HPDE6-E6E7 (cell line): ENCODE results near the gene TIMM29.
"Not testable (repeated sequence)": the region's sequence is repeated elsewhere in the genome, so short reads cannot be mapped to it uniquely, and the experiment has no call there.

Experiments used
- DNase-seq: peaks from one replicate; pipeline ENCODE4 v3.0.0; 2011; ENCODE audit warnings: missing footprints; ENCODE audit errors: extremely low spot score

The TIMM29 gene

DNA sequence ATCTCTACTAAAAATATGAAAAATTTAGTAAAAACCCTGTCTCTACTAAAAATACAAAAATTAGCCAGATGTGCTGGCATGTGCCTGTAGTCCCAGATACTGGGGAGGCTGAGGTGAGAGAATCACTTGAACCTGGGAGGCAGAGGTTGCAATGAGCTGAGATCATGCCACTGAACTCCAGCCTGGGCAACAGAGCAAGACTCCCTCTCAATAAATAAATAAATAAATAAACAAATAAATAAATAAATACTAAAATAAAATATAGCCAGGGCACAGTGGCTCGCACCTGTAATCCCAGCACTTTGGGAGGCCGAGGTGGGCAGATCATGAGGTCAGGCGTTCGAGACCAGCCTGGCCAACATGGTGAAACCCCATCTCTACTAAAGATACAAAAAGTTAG is 14.8 kb downstream of the TIMM29 start:
- not testable (repeated sequence) for DNase-seq

DNA sequence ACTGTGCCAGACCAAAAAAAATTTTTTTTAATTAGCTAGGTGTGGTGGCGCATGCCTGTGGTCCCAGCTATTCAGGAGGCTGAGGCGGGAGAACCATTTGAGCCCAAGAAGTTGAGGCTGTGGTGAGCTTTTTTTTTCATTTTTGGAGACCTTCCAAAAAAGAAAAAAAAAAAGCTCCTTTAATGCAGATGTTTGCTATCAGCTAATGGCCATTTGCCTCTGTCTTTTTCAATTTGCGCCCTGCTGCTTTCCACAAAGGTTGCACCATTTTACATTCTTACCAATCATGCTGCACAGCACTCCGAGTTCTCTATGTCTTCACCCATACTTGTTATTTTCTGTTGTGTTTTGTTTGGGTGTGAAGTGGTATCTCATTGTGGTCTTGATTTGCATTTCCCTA is 16.7 kb downstream of the TIMM29 start:
- no peak for DNase-seq

DNA sequence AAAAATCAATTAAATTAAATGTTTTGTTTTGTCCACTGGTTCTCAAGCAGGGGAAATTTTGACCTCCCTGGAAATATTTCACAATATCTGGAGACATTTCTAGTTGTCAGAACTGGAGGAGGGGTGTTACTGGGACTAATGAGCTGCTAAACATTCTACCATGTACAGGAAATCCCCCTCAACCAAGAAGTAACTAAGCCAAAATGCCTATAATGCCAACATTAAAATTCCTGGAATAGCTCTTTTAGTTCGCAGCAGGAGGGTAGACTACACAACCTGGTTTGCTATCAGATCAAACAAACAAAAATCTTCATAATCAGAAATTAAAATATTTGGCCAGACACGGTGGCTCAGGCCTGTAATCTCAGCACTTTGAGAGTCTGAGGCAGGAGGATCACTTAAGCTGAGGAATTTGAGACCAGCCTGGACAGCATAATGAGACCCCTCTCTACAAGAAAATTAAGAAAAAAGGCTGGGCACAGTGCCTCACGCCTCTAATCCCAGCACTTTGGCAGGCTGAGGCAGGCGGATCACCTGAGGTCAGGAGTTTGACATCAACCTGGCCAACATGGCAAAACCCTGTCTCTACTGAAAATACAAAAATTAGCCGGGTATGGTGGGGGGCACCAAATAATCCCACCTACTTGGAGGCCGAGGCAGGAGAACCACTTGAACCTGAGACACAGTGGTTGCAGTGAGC is 18.5 kb downstream of the TIMM29 start:
- no peak for DNase-seq

DNA sequence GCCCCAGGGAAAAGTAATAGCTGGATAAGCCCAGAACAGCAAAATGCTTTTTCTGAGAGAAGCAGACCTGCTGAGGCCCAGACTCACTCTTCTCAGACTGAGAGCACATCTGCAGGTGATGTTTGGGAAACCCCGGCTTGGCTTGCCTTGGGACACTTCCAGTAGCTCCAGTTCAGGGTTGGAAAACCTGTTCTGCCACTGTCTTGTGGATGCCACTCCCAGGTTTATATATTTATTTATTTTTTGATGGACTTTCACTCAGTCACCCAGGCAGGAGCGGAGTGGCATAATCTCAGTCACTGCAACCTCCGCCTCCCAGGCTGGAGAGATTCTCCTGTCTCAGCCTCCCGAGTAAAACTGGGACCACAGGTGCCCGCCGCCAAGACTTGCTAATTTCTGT is 24.2 kb downstream of the TIMM29 start:
- peak; percentile 61 for DNase-seq

DNA sequence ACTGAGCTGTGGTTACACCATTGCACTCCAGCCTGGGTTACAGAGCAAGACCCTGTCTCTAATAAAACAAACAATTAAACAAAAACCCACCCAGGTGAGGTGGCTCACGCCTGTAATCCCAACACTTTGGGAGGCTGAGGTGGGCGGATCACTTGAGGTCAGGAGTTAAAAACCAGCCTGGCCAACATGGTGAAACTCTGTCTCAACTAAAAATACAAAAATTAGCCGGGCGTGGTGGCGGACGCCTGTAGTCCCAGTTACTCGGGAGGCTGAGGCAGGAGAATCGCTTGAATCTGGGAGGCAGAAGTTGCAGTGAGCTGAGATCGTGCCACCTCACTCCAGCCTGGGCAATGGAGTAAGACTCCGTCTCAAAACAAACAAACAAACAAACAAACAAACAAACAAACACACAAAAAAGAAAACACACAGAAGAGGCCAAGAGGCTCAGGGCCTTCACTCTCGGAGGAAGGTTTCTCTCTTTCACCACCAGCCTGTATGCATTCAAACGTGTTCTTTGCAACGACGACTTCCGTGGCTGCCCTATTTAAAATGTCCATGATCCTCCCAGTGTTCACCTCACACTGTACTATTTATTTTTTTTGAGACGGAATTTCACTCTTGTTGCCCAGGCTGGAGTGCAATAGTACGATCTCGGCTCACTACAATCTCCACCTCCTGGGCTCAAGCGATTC is 30.8 kb downstream of the TIMM29 start:
- DNase-seq, result not testable (repeated sequence)

DNA sequence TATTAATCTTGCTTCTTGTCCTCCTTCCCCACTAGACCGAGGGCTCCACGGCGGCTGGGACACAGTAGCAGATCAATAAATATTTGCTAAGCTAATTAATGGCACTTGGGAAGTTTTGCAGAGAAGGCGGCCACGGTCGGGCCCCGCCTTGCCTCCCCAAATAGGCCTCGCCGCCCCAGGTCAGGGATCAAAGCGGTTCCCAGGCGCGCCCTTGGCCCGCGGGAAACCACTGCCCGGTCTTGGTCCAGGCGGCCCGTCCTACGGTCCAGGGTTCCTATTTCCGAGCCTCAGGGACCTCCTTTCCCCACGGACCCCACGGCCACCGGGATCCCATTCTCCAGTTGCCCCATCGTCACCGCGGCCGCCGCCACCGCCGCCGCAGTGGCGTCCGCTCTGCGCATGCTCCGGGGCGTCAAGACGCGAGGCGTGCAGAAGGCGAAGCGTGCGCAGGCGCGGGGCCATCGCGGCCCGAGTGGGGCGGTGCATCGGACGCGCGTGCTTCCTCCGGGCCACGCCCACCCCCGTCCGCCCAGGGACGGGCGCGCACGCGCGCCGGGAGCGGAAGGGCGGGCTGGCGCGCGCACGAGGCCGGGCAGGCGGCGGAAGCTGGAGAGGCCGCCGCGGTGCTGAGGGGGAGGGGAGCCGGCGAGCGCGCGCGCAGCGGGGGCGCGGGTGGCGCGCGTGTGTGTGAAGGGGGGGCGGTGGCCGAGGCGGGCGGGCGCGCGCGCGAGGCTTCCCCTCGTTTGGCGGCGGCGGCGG is 31.9 kb downstream of the TIMM29 start, which contains the start of gene SMARCA4:
SMARCA4 (plus strand) TSS at position 717 of the 759 bp plus-strand sequence. CDS start 23,122 bp downstream, outside the sequence.
- DNase-seq, result peak; percentile 96

DNA sequence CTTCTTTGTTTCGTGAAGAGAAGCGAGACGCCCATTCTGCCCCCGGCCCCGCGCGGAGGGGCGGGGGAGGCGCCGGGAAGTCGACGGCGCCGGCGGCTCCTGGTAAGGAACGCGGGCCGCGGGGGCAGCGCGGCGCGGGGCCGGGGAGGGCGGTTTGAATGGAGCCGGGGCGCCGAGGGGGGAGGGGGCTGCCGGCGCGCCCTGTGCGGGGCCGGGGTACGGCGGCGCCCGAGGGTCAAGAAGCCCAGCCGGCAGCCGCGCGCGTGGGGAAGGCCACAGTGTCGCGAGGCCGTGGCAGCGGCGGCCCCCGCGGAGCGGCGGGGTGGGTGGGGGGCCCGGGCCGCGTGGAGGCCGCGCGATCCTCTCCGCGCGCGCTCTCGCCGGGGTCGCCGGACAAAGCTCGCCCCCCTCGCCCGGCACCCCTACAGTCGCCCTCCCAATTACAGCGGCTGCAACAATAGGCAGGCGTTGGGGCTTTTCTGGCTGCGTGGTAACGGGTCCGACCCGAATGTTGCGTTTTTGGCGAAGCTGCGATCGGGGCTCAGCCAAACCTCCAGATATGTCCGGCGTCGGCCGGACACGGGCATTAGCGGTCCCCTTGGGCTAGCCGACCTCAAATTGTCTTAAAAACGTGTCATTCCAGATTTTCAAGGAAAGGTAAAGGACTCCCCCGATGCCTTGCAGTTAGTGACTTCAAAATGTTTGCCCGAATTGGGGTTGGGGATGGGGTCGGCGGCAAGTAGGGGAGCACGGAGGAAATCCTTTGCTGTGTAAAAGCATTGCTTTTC is 32.7 kb downstream of the TIMM29 start:
- no peak for DNase-seq

DNA sequence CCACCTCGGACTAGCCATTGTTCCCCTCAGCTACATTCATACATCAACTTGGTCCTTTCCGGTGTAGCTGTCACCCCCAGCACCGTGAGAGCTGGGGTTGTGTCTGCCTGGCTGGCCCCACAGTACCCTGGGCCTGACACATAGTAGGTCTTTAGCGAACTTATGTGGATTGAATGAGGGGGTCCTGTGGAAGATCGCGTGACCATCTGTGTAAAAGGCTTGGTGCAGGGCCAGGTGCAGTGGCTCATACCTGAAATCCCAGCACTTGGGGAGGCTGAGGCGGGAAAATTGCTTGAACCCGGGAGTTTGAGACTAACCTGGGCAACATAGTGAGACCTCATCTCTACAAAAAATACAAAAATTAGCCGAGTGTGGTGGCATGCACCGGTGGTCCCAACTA is 34.3 kb downstream of the TIMM29 start:
- DNase-seq, result no peak

DNA sequence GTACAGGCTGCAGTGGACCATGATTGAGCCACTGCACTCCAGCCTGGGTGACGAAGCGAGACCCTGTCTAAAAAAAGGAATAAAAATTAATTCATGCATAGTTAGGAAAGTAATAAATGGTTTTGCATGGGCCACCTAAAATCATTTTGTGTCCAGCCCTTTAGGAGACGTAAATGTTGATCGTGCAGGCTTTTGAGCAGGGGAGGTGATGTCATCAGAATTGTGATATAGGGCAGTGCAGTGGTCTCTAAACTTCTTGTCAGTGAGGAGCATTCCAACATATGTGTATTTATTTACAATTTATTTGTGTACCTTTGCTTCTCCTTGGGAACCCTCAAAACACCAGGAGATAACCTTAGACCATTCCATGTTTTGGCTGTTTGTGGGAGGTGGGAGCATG is 35.3 kb downstream of the TIMM29 start:
- no peak for DNase-seq

DNA sequence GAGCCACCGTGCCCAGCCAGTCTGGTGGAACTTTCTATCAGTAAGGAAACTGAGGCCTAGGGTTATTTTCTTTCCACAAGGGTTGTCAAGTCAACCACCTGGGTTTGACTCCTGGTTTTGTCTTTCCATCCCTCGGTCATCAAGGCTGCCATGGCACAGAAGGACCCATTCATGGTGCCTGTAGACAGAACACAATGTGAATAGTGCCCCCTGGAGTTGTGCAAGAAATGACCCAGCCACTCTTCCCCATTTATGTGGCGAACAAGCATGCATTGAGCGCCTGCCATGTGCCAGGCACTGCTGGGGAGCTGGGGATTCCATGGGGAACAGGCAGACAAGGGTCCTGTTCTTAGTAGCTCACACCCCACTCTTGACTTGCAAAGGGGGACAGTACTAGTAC is 36.3 kb downstream of the TIMM29 start:
- no peak for DNase-seq

DNA sequence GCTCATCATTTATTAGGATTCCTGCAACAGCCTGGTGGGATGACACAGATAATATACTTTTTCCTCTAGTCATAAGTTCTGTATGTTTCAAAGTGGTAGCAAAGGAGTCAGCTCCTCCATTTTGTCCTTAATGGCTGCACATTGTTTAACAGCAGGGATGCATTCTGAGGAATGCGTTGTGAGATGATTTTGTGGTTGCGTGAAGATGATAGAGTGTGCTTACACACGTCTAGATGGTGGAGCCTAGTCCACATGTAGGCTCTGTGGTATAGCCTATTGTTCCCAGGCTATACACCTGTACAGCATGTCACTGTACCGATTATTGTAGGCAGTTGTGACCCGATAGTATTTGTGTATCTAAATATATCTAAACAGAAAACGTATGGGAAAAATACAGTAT is 36.8 kb downstream of the TIMM29 start:
- no peak for DNase-seq

DNA sequence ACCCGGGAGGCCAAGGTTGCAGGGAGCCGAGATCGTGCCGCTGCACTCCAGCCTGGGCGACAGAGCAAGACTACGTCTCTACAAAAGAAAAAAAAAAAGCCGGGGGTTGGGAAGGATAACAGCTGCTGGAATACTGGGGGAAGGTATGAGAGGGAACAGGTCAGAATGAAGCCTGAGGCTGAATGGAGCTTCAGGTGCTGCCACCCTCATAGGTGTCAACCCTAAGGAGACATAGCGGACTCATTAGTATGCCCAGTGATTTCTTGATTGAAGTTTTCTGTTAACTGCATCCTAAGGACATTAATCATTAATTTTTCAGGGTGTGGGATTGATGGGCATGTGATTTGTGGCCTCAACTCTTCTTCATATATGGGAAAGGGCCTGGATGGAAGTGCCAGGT is 38.2 kb downstream of the TIMM29 start:
- no peak for DNase-seq

DNA sequence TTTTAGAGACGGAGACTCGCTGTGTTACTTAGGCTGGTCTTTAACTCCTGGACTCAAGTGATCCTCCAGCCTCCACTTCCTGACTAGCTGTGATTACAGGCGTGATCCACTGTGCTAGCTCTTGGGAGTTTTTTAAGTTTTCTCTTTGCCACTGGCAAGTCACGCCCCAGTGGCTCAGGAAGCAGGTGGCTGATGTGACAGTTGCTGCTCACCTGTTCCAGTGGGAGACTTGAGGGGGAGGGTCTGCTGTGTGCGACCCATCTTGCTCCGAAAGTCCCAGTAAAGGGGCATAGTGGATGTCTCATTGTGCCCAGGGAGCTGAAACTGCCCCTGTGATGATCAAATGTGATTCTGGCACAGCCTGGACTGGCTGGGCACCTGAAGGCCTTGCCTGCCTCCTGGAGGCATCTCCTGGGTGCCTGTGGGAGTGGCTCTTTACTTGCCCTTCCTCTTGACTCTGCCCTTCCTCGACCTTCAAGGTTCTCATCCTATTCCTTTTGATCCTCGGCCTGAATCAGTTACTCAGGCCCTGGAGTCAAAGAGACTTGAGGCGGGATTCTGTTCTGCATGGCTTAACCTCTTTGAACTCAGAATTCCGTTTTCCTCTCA is 40.0 kb downstream of the TIMM29 start:
- no peak for DNase-seq

DNA sequence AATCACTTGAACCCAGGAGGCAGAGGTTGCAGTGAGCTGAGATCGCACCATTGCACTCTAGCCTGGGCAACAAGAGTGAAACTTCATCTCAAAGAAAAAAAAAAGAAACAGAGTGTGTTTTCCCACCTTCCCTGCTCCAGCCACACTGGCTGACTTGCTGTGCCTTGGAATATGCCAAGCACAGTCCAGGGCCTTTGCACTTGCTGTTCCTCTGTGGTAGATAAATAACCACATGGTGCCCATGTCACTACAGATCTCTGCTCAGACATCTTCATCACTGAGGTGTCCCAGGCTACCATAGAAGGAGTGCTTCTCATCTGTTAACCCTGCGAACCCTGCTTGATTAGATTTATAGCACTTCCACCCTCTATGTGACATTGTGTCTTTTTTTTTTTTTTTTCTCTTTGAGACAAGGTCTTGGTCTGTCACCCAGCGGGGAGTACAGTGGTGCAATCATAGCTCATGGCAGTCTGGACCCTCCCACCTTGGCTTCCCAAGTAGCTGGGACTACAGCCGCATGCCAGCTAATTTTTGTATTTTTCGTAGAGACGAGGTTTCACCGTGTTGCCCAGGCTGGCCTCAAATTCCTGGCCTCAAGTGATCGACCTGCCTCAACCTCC is 42.6 kb downstream of the TIMM29 start:
- no peak for DNase-seq

DNA sequence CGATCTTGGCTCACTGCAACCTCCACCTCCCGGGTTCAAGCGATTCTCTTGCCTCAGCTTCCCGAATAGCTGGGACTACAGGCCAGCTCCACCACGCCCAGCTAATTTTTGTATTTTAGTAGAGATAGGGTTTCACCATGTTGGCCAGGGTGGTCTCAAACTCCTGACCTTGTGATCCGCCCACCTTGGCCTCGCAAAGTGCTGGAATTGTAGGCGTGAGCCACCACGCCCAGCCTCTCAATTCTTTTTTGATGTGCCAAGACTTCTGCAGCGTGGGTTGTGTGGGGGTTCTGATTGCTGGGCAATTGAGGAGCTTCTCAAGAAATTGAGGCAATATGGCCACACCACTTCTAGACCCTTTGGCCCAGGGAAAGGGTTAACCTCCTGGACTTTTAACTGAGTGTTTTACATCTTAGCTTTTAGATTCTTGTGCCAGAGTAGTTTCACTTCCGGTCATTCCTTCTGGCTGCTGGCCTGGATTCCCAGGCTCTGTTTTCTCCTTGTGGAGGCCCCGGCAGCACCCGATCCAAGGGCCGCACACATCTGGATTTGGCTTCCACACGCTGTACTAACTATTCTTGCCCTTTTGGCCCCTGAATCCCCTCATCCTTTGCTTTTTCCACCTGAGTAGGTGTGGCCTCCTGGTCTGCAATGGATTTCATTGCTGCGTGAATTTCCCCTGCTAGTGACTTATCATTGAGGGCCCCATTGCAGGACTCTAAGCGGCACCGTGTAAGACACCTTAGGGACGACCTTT is 46.9 kb downstream of the TIMM29 start:
- no peak for DNase-seq

DNA sequence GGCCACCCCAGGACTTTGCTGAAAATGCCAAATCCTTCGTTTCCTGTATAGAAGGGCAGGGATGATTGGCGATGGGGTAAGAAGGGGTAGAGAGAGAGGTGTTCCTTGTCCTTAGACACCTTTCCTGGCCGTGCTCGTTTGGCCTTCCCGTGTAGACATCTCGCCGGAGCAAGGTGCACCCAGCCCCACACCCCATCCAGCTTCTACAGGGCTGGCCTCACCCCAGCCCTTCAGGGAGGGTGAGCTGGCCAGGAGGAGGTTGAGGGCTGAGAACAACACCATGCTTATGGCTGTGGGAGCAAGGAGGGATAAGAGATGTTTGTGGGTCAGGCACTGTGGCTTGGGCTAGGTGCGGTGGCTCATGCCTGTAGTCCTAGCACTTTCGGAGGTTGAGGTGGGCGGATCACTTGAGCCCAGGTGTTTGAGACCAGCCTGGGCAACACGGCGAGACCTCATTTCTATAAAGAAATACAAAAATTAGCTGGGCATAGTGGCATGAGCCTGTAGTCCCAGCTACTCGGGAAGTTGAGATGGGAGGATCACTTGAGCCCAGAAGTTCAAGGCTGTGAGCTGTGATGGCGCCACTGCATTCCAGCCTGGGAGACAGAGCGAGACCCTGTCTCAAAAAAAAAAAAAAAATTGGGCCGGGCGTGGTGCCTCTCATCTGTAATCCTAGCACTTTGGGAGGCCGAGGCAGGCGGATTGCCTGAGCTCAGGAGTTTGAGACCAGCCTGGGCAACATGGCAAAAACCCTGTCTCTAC is 47.7 kb downstream of the TIMM29 start:
- DNase-seq, result no peak

DNA sequence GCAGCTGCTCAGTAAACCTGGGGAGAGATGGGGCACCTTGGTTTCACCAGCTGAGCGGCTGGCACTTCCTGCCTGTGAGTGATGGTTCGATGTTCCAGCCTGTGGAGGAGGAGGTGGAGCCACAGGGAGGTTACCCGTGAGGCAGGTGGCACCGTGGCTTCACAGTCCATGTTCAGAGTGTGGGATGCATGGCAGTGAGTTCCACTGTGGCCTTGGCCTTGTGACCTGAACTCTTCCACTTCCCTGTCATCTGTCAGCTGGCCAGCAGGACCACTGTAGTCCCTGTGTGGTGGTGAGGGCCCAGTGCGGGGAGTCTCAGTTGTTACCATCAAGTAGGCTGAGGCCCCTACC is 49.1 kb downstream of the TIMM29 start:
- no peak for DNase-seq
